PC-3 (cell line): ENCODE measurements around the gene RAB17. TPM values are rescaled to one million over a fixed set of nuclear protein-coding genes. Genes with fewer than 3 reads are reported as not detected.

Source experiments
- ATAC-seq: fragments of 200-7000 bp; cut with Tn5 transposase; 2 replicates; pipeline ENCODE4 v1.9.1; 2020; ENCODE audit warnings: mild to moderate bottlenecking, moderate library complexity
- BruUV-seq: library from RNA; stranded (reverse); fragments of 400-500 nt; replicated peaks from 2 replicates; lab custom pipeline; 2021; lab: Mats Ljungman, UMichigan
- CTCF ChIA-PET: fragments of 300-600 bp; sonication (Branson Sonifier 250); formaldehyde crosslinking; loops from one replicate; lab custom pipeline; 2022; ENCODE audit warnings: antibody characterized with exemption; lab: Charles Lee
- POLR2A ChIA-PET: fragments of 300-600 bp; sonication (Branson Sonifier 250); formaldehyde crosslinking; loops from one replicate; lab custom pipeline; 2022; ENCODE audit warnings: antibody characterized with exemption; ENCODE audit not compliant: unreplicated experiment; lab: Charles Lee
- DNase-seq: peaks from one replicate; pipeline ENCODE4 v3.0.0-alpha.2; 2015
- H2AFZ ChIP-seq: fragments of 300-600 bp; sonication (generic); 2 replicates; pipeline ENCODE4 v1.6.0; 2016; ENCODE audit warnings: antibody characterized with exemption, low read length
- H3F3A ChIP-seq: fragments of 300-600 bp; sonication (generic); one replicate; pipeline ENCODE4 v1.6.0; 2017; ENCODE audit warnings: antibody characterized with exemption, low read length, control low read depth, mild to moderate bottlenecking; ENCODE audit not compliant: unreplicated experiment
- H3K27ac ChIP-seq: fragments of 300-600 bp; sonication (generic); 2 replicates; pipeline ENCODE4 v1.5.1; 2016; ENCODE audit warnings: mild to moderate bottlenecking, low read length
- H3K27me3 ChIP-seq: fragments of 300-600 bp; sonication (generic); 2 replicates; pipeline ENCODE4 v1.6.1; 2016; ENCODE audit warnings: low read length, mixed read lengths
- H3K36me3 ChIP-seq: fragments of 300-600 bp; sonication (generic); 2 replicates; pipeline ENCODE4 v1.6.1; 2016; ENCODE audit warnings: low read depth, mixed run types, low read length, mixed read lengths
- H3K4me1 ChIP-seq: fragments of 300-600 bp; sonication (generic); 2 replicates; pipeline ENCODE4 v1.5.1; 2016; ENCODE audit warnings: low read length; ENCODE audit not compliant: insufficient read depth
- H3K4me2 ChIP-seq: fragments of 300-600 bp; sonication (generic); 2 replicates; pipeline ENCODE4 v1.6.0; 2016; ENCODE audit warnings: low read length
- H3K4me3 ChIP-seq: fragments of 300-600 bp; sonication (generic); 2 replicates; pipeline ENCODE4 v1.5.1; 2016; ENCODE audit warnings: mild to moderate bottlenecking, low read length, mixed read lengths
- H3K79me2 ChIP-seq: fragments of 300-600 bp; sonication (generic); 2 replicates; pipeline ENCODE4 v1.6.1; 2017; ENCODE audit warnings: low read length, mixed read lengths
- H3K9ac ChIP-seq: fragments of 300-600 bp; sonication (generic); 2 replicates; pipeline ENCODE4 v1.6.0; 2016; ENCODE audit warnings: mild to moderate bottlenecking, low read length
- H3K9me2 ChIP-seq: fragments of 300-600 bp; sonication (generic); replicated peaks from 2 replicates; pipeline ENCODE4 v1.6.1; 2016; ENCODE audit warnings: mixed run types, low read length, mixed read lengths
- H3K9me3 ChIP-seq: fragments of 300-600 bp; sonication (generic); 2 replicates; pipeline ENCODE4 v1.6.1; 2016; ENCODE audit warnings: low read length, mixed read lengths
- H4K20me1 ChIP-seq: fragments of 300-600 bp; sonication (generic); 2 replicates; pipeline ENCODE4 v1.6.1; 2016; ENCODE audit warnings: low read length, mixed read lengths
- CTCF ChIP-seq: fragments of 300-600 bp; sonication (generic); conservative IDR thresholded peaks from 2 replicates; pipeline ENCODE4 v1.5.1; 2017; ENCODE audit warnings: antibody characterized with exemption, low read depth, mild to moderate bottlenecking, low read length
- EZH2 ChIP-seq: fragments of 300-600 bp; sonication (generic); IDR thresholded peaks from one replicate; pipeline ENCODE4 v1.6.1; 2017; ENCODE audit warnings: antibody characterized with exemption, mild to moderate bottlenecking, low read length; ENCODE audit not compliant: unreplicated experiment
- EZH2phosphoT487 ChIP-seq: fragments of 300-600 bp; sonication (generic); IDR thresholded peaks from 2 replicates; pipeline ENCODE4 v1.6.1; 2018; ENCODE audit warnings: mild to moderate bottlenecking, antibody characterized with exemption, low read length, borderline replicate concordance
- intact Hi-C: fragments of 100-400 bp; cut with micrococcal nuclease; formaldehyde crosslinking; loops from 2 replicates; pipeline ENCODE4 v1.9.0; 2023
- total RNA-seq: library from RNA; depleted of rRNA; stranded (reverse); fragments of >200 nt; gene quantifications from 2 replicates; pipeline ENCODE4 v1.2.3, GENCODE V29; 2014

The RAB17 gene
- total RNA-seq, 1 experiment from 2014 or later: 28.9 TPM

GRCh38 chr2:237556773-237557632, 33.5 kb downstream of the RAB17 start:
- Histone ChIP-seq H3K9me2 (no peaks in the 10 kb centered on the region), H3K36me3 (peaks cover 43% of the 10 kb centered on the region), H3K4me3 (no peak overlapping the region), H3K79me2 (no peaks in the 10 kb centered on the region), H4K20me1 (no peaks in the 10 kb centered on the region), H3K4me2 (no peak overlapping the region), H3K27me3 (no peaks in the 10 kb centered on the region), H3F3A (no peaks in the 10 kb centered on the region), H3K9me3 (0 out of 2 replicates have a peak, but pooled peaks cover 6% of the 10 kb centered on the region), H2AFZ (no peak overlapping the region), H3K27ac (no peak overlapping the region), H3K4me1 (no peaks in the 10 kb centered on the region), H3K9ac (no peak overlapping the region)
- BruUV-seq: no TSS peak
- DNase-seq (no peak), ATAC-seq (peak; percentile 9; the same call in 1 of the 2 replicates)
- no peak for TF ChIP-seq EZH2
- TF ChIP-seq CTCF: no peak
- TF ChIP-seq EZH2phosphoT487: no peak
- intact Hi-C loops: no loop called here
- CTCF ChIA-PET: no interaction called here
- POLR2A ChIA-PET: no interaction called here

- H3K79me2 ChIP-seq: no peaks in the 10 kb centered on the region
- intact Hi-C loops: no loop called here
- no peaks in the 10 kb centered on the region for H3F3A ChIP-seq
- no peak overlapping the region for H3K4me2 ChIP-seq
- no peak overlapping the region for H3K27ac ChIP-seq
- no peaks in the 10 kb centered on the region for H3K4me1 ChIP-seq
- DNase-seq: no peak
- BruUV-seq: no TSS peak
- 0 out of 2 replicates have a peak, but pooled peaks cover 6% of the 10 kb centered on the region for H3K9me3 ChIP-seq
- peaks cover 57% of the 10 kb centered on the region for H3K36me3 ChIP-seq
- H2AFZ ChIP-seq: no peak overlapping the region
- no peaks in the 10 kb centered on the region for H4K20me1 ChIP-seq
- no peak overlapping the region for H3K9ac ChIP-seq
- ATAC-seq: no peak
- TF ChIP-seq EZH2phosphoT487: no peak
- POLR2A ChIA-PET: no interaction called here
- H3K4me3 ChIP-seq: no peak overlapping the region
- CTCF ChIA-PET: no interaction called here
- H3K9me2 ChIP-seq: no peaks in the 10 kb centered on the region
- no peaks in the 10 kb centered on the region for H3K27me3 ChIP-seq
These were observed 35.0 kb downstream of the RAB17 start for GRCh38 chr2:237555560-237555959.

GRCh38 chr2:237553948-237554347, 36.6 kb downstream of the RAB17 start:
- Histone ChIP-seq H3K27me3 (no peaks in the 10 kb centered on the region), H3K9ac (no peak overlapping the region), H3K9me3 (0 out of 2 replicates have a peak, but pooled peaks cover 6% of the 10 kb centered on the region), H3K4me1 (no peaks in the 10 kb centered on the region), H3K36me3 (peaks cover 72% of the 10 kb centered on the region), H3K9me2 (no peaks in the 10 kb centered on the region), H3F3A (no peaks in the 10 kb centered on the region), H2AFZ (no peak overlapping the region), H4K20me1 (no peaks in the 10 kb centered on the region), H3K27ac (no peak overlapping the region), H3K4me2 (no peak overlapping the region), H3K79me2 (no peaks in the 10 kb centered on the region), H3K4me3 (no peak overlapping the region)
- BruUV-seq: no TSS peak
- ATAC-seq (no peak), DNase-seq (no peak)
- CTCF ChIA-PET: no interaction called here
- intact Hi-C loops: no loop called here
- TF ChIP-seq EZH2phosphoT487: no peak
- TF ChIP-seq EZH2: no peak
- TF ChIP-seq CTCF: no peak
- POLR2A ChIA-PET: no interaction called here
